ENCODE data around the gene NRCAM.

DNA sequence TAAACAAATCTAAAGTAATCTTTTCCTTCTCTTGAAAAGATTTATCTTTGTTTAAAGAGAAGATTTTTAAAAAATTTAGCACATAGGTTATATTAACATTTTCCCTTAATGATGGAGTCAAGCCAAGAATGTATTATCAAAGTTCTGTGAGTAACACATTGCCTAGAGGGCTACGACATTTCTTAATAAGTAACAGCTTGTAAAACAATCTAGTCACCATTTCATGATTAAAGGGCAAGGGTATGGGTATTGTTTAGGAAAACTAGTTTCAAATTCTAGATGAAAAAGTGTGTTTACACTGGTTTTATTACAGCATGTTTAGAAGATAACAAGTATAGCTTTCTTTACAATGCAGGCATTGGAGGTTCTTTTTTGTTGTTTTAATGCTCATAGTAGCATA, 297.5 kb downstream of the NRCAM start:
- TF ChIP-seq, protein P1, sequence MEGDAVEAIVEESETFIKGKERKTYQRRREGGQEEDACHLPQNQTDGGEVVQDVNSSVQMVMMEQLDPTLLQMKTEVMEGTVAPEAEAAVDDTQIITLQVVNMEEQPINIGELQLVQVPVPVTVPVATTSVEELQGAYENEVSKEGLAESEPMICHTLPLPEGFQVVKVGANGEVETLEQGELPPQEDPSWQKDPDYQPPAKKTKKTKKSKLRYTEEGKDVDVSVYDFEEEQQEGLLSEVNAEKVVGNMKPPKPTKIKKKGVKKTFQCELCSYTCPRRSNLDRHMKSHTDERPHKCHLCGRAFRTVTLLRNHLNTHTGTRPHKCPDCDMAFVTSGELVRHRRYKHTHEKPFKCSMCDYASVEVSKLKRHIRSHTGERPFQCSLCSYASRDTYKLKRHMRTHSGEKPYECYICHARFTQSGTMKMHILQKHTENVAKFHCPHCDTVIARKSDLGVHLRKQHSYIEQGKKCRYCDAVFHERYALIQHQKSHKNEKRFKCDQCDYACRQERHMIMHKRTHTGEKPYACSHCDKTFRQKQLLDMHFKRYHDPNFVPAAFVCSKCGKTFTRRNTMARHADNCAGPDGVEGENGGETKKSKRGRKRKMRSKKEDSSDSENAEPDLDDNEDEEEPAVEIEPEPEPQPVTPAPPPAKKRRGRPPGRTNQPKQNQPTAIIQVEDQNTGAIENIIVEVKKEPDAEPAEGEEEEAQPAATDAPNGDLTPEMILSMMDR (IDR thresholded peaks at IDR 0.05) = no peak
- TF ChIP-seq MAX (CRISPR knock-in tag; IDR thresholded peaks at IDR 0.05) = no peak
- TF ChIP-seq, protein P2, sequence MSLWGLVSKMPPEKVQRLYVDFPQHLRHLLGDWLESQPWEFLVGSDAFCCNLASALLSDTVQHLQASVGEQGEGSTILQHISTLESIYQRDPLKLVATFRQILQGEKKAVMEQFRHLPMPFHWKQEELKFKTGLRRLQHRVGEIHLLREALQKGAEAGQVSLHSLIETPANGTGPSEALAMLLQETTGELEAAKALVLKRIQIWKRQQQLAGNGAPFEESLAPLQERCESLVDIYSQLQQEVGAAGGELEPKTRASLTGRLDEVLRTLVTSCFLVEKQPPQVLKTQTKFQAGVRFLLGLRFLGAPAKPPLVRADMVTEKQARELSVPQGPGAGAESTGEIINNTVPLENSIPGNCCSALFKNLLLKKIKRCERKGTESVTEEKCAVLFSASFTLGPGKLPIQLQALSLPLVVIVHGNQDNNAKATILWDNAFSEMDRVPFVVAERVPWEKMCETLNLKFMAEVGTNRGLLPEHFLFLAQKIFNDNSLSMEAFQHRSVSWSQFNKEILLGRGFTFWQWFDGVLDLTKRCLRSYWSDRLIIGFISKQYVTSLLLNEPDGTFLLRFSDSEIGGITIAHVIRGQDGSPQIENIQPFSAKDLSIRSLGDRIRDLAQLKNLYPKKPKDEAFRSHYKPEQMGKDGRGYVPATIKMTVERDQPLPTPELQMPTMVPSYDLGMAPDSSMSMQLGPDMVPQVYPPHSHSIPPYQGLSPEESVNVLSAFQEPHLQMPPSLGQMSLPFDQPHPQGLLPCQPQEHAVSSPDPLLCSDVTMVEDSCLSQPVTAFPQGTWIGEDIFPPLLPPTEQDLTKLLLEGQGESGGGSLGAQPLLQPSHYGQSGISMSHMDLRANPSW (CRISPR knock-in tag; conservative IDR thresholded peaks at IDR 0.05; ENCODE audit: low read depth) = no peak
